ENCODE data around the gene KCNH1. TPM values are rescaled to one million over a fixed set of nuclear protein-coding genes. Genes with fewer than 3 reads are reported as not detected.

The KCNH1 gene
- total and polyA plus RNA-seq, 2 of the 4 experiments (the other 2 are of a cell fraction): 0.27 to 0.54 TPM

- Histone ChIP-seq H2BK5ac (ENCODE audit: low read depth, low read length, poor library complexity, severe bottlenecking) (no peak overlapping the region), H4K20me1 (ENCODE audit: insufficient read depth, low read length) (no peaks in the 10 kb centered on the region), H3K4me2 (ENCODE audit: low read depth, low read length) (no peak overlapping the region), H2AFZ (replicated peaks; ENCODE audit: low read length, poor library complexity) (no peak overlapping the region), H3K4me3 (ENCODE audit: insufficient read depth, low read depth, low read length) (no peak overlapping the region), H2BK20ac (ENCODE audit: low read depth, low read length) (no peak overlapping the region), H3K36me3 (ENCODE audit: control insufficient read depth, insufficient read depth, low read length) (no peaks in the 10 kb centered on the region), H3K79me1 (ENCODE audit: low read depth in 1 of 2, low read length in 2 of 2) (no peaks in the 10 kb centered on the region), H3K27me3 (ENCODE audit: control insufficient read depth, insufficient read depth, low read length) (no peaks in the 10 kb centered on the region), H4K8ac (ENCODE audit: low read depth in 2 of 2, low read length in 2 of 2) (no peak overlapping the region), H2AK5ac (ENCODE audit: low read depth, low read length) (no peak overlapping the region), H2AK9ac (replicated peaks; ENCODE audit: low read depth, low read length, poor library complexity) (no peak overlapping the region), H3K9me3 (ENCODE audit: control insufficient read depth, insufficient read depth, low read length) (no peaks in the 10 kb centered on the region), H3K9ac (ENCODE audit: low read depth, low read length) (no peak overlapping the region), H3K4me1 (ENCODE audit: control insufficient read depth, insufficient read depth, low read length) (no peaks in the 10 kb centered on the region), H3K14ac (replicated peaks; ENCODE audit: low read depth, low read length) (no peak overlapping the region), H3K27ac (ENCODE audit: insufficient read depth, low read length) (no peak overlapping the region), H3K18ac (ENCODE audit: low read depth, low read length) (no peak overlapping the region), H4K91ac (ENCODE audit: insufficient read depth, low read depth, low read length) (no peak overlapping the region), H2BK15ac (ENCODE audit: low read depth, low read length) (no peak overlapping the region), H3K9me1 (ENCODE audit: insufficient read depth, low read length) (no peaks in the 10 kb centered on the region), H3K56ac (ENCODE audit: extremely low read depth, insufficient read depth, low read length) (no peak overlapping the region), H2BK120ac (ENCODE audit: low read depth, low read length) (no peak overlapping the region), H3K23ac (ENCODE audit: low read depth, low read length) (no peak overlapping the region), H4K5ac (ENCODE audit: low read depth, low read length) (no peak overlapping the region), H3K4ac (ENCODE audit: low read depth, low read length) (no peak overlapping the region)
- ChIA-PET CTCF (interaction anchor here (0.6 kb wide), 1 partner anchor 84 kb away, joined by 3 read pairs; no protein-coding TSS in a partner anchor), POLR2A (ENCODE audit: unreplicated experiment) (interaction anchor here (0.5 kb wide), 1 partner anchor 107 kb away, joined by 4 read pairs; no protein-coding TSS in a partner anchor)
- intact Hi-C loops (cut with micrococcal nuclease): loop anchor here (10.0 kb wide), 1 partner anchor 880 kb away; the partner anchor contains the start of gene UTP25
- dilution Hi-C loops (cut with HindIII; ENCODE audit: low sequenced_read_pairs, unreplicated experiment): no loop called here
- ATAC-seq (ENCODE audit: low read depth) (no peak), DNase-seq (no peak)
- TF ChIP-seq SMC3 (IDR thresholded peaks at IDR 0.05; ENCODE audit: low read depth, low read length): no peak
- TF ChIP-seq POLR2A (IDR thresholded peaks at IDR 0.05; ENCODE audit: low read depth, low read length): no peak
- no peak for TF ChIP-seq NFE2L2 (IDR thresholded peaks at IDR 0.05; ENCODE audit: low read depth, low read length)
- TF ChIP-seq CHD1 (IDR thresholded peaks at IDR 0.05; ENCODE audit: low read depth, low read length): no peak
- WGBS, 2 experiments (ENCODE audit: extremely low coverage in 2 of 2, insufficient read length in 1 of 2): no CpG with 5 or more reads among the region's 3 CpGs
- BruUV-seq (replicated peaks): no TSS peak
- in situ Hi-C loops (cut with MboI; ENCODE audit: low sequenced_read_pairs): no loop called here
Observed at GRCh38 chr1:210705086-210705485, 428.9 kb downstream of the KCNH1 start.
